Measurements from ENCODE around the gene ATRIP. TPM values are rescaled to one million over a fixed set of nuclear protein-coding genes. Genes with fewer than 3 reads are reported as not detected.
A peak's percentile ranks its signal among the peaks of the same experiment; 100 is the strongest.

The ATRIP gene
- total and polyA plus RNA-seq, 4 donors = 4.0 to 7.5 (median 5.7) TPM

- H3K4me3 ChIP-seq (ENCODE audit: low read length in 2 of 2) = peak overlapping the region in 1 of 2 donors; percentile 26
- 0 to 1% methylated on average over 17 to 21 of the region's 21 CpGs for WGBS, 2 donors
- peaks cover 0 to 2% of the 10 kb centered on the region in 2 donors for H3K36me3 ChIP-seq (ENCODE audit: control insufficient read depth in 1 of 2, insufficient read depth in 2 of 2, low read length in 1 of 2)
- peak; percentile 96 for ATAC-seq (ENCODE audit: low FRiP score)
- peak overlapping the region; percentile 50 to 94 for H3K27ac ChIP-seq (ENCODE audit: low read depth in 1 of 2, low read length in 2 of 2)
- no peaks in the 10 kb centered on the region for H3K27me3 ChIP-seq (ENCODE audit: control insufficient read depth in 1 of 2, insufficient read depth in 2 of 2, low read length in 1 of 2)
- intact Hi-C loops (cut with DNase I) = loop anchor here (1.0 to 10.0 kb wide), 6 partner anchors 37 to 222 kb away; partner anchors contain the start of genes NCKIPSD (in 2 of the 2), SHISA5 (in 2 of the 2) and SLC26A6 (in 1 of the 2)
- no peaks in the 10 kb centered on the region for H3K4me1 ChIP-seq (ENCODE audit: control insufficient read depth in 1 of 2, insufficient read depth in 2 of 2, low read length in 2 of 2)
- DNase-seq = peak; percentile 98 to 99
- H3K9me3 ChIP-seq (ENCODE audit: control insufficient read depth, low read length) = no peaks in the 10 kb centered on the region
Measured at GRCh38 chr3:48465531-48466378, 19.2 kb downstream of the ATRIP start.

DNA sequence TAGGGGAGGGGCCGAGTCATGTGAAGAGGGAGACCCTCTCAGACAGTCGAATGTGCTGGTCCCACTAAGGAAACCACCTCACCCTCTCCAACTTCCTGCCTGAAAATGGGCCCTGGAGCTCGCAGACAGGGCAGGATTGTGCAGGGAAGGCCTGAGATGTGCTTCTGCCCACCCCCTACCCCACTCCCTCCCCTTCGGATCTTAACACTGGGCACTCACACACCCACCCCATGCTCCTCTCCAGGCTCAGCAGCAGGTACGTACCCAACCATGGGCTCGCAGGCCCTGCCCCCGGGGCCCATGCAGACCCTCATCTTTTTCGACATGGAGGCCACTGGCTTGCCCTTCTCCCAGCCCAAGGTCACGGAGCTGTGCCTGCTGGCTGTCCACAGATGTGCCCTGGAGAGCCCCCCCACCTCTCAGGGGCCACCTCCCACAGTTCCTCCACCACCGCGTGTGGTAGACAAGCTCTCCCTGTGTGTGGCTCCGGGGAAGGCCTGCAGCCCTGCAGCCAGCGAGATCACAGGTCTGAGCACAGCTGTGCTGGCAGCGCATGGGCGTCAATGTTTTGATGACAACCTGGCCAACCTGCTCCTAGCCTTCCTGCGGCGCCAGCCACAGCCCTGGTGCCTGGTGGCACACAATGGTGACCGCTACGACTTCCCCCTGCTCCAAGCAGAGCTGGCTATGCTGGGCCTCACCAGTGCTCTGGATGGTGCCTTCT lies 20.0 kb downstream of the ATRIP start:
- H3K4me3 ChIP-seq (ENCODE audit: low read length in 2 of 2) = peak overlapping the region in 1 of 2 donors; percentile 26
- no peaks in the 10 kb centered on the region for H3K4me1 ChIP-seq (ENCODE audit: control insufficient read depth in 1 of 2, insufficient read depth in 2 of 2, low read length in 2 of 2)
- no peaks in the 10 kb centered on the region for H3K9me3 ChIP-seq (ENCODE audit: control insufficient read depth, low read length)
- DNase-seq = peak; percentile 64 to 81
- no peaks in the 10 kb centered on the region for H3K36me3 ChIP-seq (ENCODE audit: control insufficient read depth in 1 of 2, insufficient read depth in 2 of 2, low read length in 1 of 2)
- WGBS, 2 donors = 12 to 16% methylated on average over 19 of the region's 19 CpGs
- H3K27ac ChIP-seq (ENCODE audit: low read depth in 1 of 2, low read length in 2 of 2) = peak overlapping the region; percentile 50 to 94
- H3K27me3 ChIP-seq (ENCODE audit: control insufficient read depth in 1 of 2, insufficient read depth in 2 of 2, low read length in 1 of 2) = no peaks in the 10 kb centered on the region
- intact Hi-C loops (cut with DNase I) = loop anchor here (1.0 to 10.0 kb wide), 4 partner anchors 36 to 221 kb away; partner anchors contain the start of genes NCKIPSD (in 2 of the 2), SHISA5 (in 2 of the 2) and SLC26A6 (in 1 of the 2)
- no peak for ATAC-seq (ENCODE audit: low FRiP score)

- WGBS, 2 donors = 62 to 69% methylated on average over 9 of the region's 9 CpGs
- Histone ChIP-seq H3K36me3 (ENCODE audit: control insufficient read depth in 1 of 2, insufficient read depth in 2 of 2, low read length in 1 of 2) (no peaks in the 10 kb centered on the region), H3K4me1 (ENCODE audit: control insufficient read depth in 1 of 2, insufficient read depth in 2 of 2, low read length in 2 of 2) (no peaks in the 10 kb centered on the region)
Measured at GRCh38 chr3:48467110-48467454, 20.5 kb downstream of the ATRIP start.

DNA sequence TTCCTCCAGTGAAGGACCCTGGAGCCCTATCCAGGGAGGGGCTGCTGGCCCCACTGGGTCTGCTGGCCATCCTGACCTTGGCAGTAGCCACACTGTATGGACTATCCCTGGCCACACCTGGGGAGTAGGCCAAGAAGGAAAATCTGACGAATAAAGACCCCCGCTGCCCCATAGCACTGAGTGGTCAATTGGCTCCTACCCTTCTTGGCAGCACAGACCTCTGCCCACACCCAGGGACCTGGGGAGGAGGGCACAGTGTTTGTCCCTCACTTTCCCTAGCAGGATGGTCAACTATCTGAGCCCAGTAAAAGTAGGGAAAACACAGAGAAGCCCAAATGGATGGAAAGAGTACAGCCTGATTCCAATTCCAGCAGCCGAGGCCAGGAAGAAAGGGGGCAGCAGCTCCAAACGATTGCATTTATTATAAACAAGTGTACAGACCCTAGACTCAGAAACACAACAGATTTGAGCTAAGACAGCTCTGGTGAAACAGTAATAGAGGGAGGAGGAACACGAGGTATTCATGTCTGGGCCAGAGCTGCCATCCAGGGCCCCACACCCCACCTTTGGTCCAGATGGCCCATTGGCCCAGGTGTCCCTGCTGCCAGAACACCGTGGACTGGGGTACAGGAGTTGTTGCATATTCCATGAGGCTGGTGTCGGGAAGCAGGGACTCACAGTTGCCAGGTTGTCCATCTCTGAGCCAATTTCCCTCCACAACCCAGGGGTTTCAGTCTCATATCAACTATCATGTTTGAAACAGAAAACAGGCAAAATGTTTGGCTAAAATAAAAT lies 21.1 kb downstream of the ATRIP start:
- intact Hi-C loops (cut with DNase I) = loop anchor here (5.0 to 10.0 kb wide), 3 partner anchors 35 to 220 kb away; partner anchors contain the start of genes NCKIPSD (in 2 of the 2), SHISA5 (in 1 of the 2) and SLC26A6 (in 1 of the 2)
- no peaks in the 10 kb centered on the region for H3K27me3 ChIP-seq (ENCODE audit: control insufficient read depth in 1 of 2, insufficient read depth in 2 of 2, low read length in 1 of 2)
- ATAC-seq (ENCODE audit: low FRiP score) = no peak
- 54 to 62% methylated on average over 7 of the region's 7 CpGs for WGBS, 2 donors
- no peaks in the 10 kb centered on the region for H3K9me3 ChIP-seq (ENCODE audit: control insufficient read depth, low read length)
- H3K4me3 ChIP-seq (ENCODE audit: low read length in 2 of 2) = no peak overlapping the region
- no peak for DNase-seq
- H3K36me3 ChIP-seq (ENCODE audit: control insufficient read depth in 1 of 2, insufficient read depth in 2 of 2, low read length in 1 of 2) = no peaks in the 10 kb centered on the region
- H3K27ac ChIP-seq (ENCODE audit: low read depth in 1 of 2, low read length in 2 of 2) = peak overlapping the region; percentile 12 to 94
- no peaks in the 10 kb centered on the region for H3K4me1 ChIP-seq (ENCODE audit: control insufficient read depth in 1 of 2, insufficient read depth in 2 of 2, low read length in 2 of 2)

More at GRCh38 chr3:48467110-48467454, 20.5 kb downstream of the ATRIP start:
- DNase-seq (no peak), ATAC-seq (ENCODE audit: low FRiP score) (no peak)
- Histone ChIP-seq H3K9me3 (ENCODE audit: control insufficient read depth, low read length) (no peaks in the 10 kb centered on the region), H3K27me3 (ENCODE audit: control insufficient read depth in 1 of 2, insufficient read depth in 2 of 2, low read length in 1 of 2) (no peaks in the 10 kb centered on the region), H3K27ac (ENCODE audit: low read depth in 1 of 2, low read length in 2 of 2) (peak overlapping the region; percentile 12 to 94), H3K4me3 (ENCODE audit: low read length in 2 of 2) (no peak overlapping the region)
- intact Hi-C loops (cut with DNase I) = loop anchor here (5.0 to 10.0 kb wide), 3 partner anchors 35 to 220 kb away; partner anchors contain the start of genes NCKIPSD (in 2 of the 2), SHISA5 (in 1 of the 2) and SLC26A6 (in 1 of the 2)

- intact Hi-C loops (cut with DNase I) = loop anchor here (5.0 to 10.0 kb wide), 3 partner anchors 34 to 219 kb away; partner anchors contain the start of genes NCKIPSD (in 2 of the 2), SHISA5 (in 1 of the 2) and SLC26A6 (in 1 of the 2)
- DNase-seq = no peak
- Histone ChIP-seq H3K27me3 (ENCODE audit: control insufficient read depth in 1 of 2, insufficient read depth in 2 of 2, low read length in 1 of 2) (no peaks in the 10 kb centered on the region), H3K4me1 (ENCODE audit: control insufficient read depth in 1 of 2, insufficient read depth in 2 of 2, low read length in 2 of 2) (no peaks in the 10 kb centered on the region), H3K27ac (ENCODE audit: low read depth in 1 of 2, low read length in 2 of 2) (peak overlapping the region; percentile 12 to 94), H3K9me3 (ENCODE audit: control insufficient read depth, low read length) (no peaks in the 10 kb centered on the region), H3K36me3 (ENCODE audit: control insufficient read depth in 1 of 2, insufficient read depth in 2 of 2, low read length in 1 of 2) (no peaks in the 10 kb centered on the region), H3K4me3 (ENCODE audit: low read length in 2 of 2) (no peak overlapping the region)
- no peak for ATAC-seq (ENCODE audit: low FRiP score)
- 47 to 55% methylated on average over 8 of the region's 8 CpGs for WGBS, 2 donors
Measured at GRCh38 chr3:48468329-48468731, 21.8 kb downstream of the ATRIP start.

DNA sequence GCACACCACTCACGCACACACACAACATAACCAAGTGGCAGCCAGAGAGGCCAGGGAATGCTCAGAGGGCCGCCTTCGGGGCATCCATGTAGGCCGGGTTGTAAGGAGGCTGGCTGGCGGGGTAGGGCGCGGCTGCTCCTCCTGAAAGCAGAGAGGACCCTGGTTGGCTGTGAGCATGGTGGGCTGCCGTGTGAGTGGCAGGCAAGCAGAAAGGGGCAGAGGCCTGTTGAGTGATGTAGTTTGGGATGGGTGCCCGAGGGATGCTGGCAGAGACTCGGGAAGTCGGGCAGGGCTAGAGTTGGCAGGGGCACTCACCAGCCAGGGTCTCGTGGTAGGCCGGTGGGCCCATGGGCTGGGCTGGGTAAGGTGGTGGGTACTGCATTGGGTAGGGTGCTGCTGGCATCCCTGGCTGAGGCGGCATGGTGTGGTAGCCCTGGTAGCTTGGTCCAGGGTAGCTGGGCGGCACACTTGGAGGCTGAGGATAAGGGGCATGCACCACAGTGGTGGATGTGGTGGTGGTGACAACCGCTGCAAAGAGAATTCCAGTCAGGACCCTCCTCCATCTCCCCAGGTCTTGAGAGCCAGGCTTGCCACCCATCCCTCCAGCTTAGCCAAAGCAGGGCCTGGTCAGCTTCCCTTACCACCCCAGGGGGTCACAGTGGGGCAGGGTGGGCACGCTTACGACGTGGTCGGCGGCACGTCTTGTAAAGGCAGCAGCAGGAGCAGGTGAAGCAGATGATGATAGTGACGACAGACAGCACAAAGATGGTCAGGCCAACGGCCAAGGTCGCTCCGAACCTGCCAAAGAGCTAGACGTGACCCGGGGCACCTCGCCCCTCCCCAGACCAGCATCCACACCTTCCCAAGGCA lies 22.7 kb downstream of the ATRIP start:
- H3K4me1 ChIP-seq (ENCODE audit: control insufficient read depth in 1 of 2, insufficient read depth in 2 of 2, low read length in 2 of 2) = no peaks in the 10 kb centered on the region

DNA sequence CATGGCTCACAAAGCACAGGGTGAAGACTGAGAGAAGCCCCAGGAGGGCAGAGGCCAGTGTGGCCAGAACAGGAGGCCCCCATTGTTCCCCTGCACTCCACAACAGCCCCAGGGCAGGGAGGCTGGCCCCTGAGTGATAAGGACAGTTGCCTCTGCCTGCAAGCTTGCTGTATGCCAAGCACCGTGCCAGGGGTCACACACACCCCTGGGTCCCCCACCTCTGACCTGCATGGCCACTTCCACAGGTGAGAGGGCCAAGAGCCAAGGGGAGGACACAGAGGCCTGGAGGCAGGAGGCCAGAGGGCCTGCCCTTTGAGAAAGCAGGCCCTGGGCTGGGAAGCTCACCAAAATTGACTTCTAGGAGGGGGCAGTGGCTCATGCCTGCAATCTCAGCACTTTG lies 23.7 kb downstream of the ATRIP start:
- Histone ChIP-seq H3K27ac (ENCODE audit: low read depth in 1 of 2, low read length in 2 of 2) (peak overlapping the region in 1 of 2 donors; percentile 13), H3K4me3 (ENCODE audit: low read length in 2 of 2) (no peak overlapping the region), H3K27me3 (ENCODE audit: control insufficient read depth in 1 of 2, insufficient read depth in 2 of 2, low read length in 1 of 2) (no peaks in the 10 kb centered on the region), H3K4me1 (ENCODE audit: control insufficient read depth in 1 of 2, insufficient read depth in 2 of 2, low read length in 2 of 2) (no peaks in the 10 kb centered on the region), H3K9me3 (ENCODE audit: control insufficient read depth, low read length) (no peaks in the 10 kb centered on the region), H3K36me3 (ENCODE audit: control insufficient read depth in 1 of 2, insufficient read depth in 2 of 2, low read length in 1 of 2) (no peaks in the 10 kb centered on the region)
- WGBS, 2 donors = 50 to 57% methylated on average over 1 of the region's 1 CpG
- intact Hi-C loops (cut with DNase I) = no loop called here
- DNase-seq (no peak), ATAC-seq (ENCODE audit: low FRiP score) (no peak)

More for the DNA sequence above, 22.7 kb downstream of the ATRIP start:
- DNase-seq (no peak), ATAC-seq (ENCODE audit: low FRiP score) (no peak)
- 66 to 67% methylated on average over 29 of the region's 29 CpGs for WGBS, 2 donors
- peak overlapping the region in 1 of 2 donors; percentile 30 for H3K27ac ChIP-seq (ENCODE audit: low read depth in 1 of 2, low read length in 2 of 2)
- H3K36me3 ChIP-seq (ENCODE audit: control insufficient read depth in 1 of 2, insufficient read depth in 2 of 2, low read length in 1 of 2) = no peaks in the 10 kb centered on the region
- H3K27me3 ChIP-seq (ENCODE audit: control insufficient read depth in 1 of 2, insufficient read depth in 2 of 2, low read length in 1 of 2) = no peaks in the 10 kb centered on the region
- intact Hi-C loops (cut with DNase I) = loop anchor here (5.0 to 10.0 kb wide), 3 partner anchors 33 to 218 kb away; partner anchors contain the start of genes NCKIPSD (in 2 of the 2), SHISA5 (in 1 of the 2) and SLC26A6 (in 1 of the 2)
- H3K9me3 ChIP-seq (ENCODE audit: control insufficient read depth, low read length) = no peaks in the 10 kb centered on the region
- H3K4me3 ChIP-seq (ENCODE audit: low read length in 2 of 2) = no peak overlapping the region

Measured in aorta (tissue), 5 donors.